NCI-H69 (cell line): Measurements from ENCODE around the gene DNAAF6.
A peak's percentile ranks its signal among the peaks of the same experiment; 100 is the strongest.
"Not testable (repeated sequence)": the region's sequence is repeated elsewhere in the genome, so short reads cannot be mapped to it uniquely, and the experiment has no call there.

Experiments used
- DNase-seq: peaks from one replicate; lab custom pipeline; 2025; lab: John Stamatoyannopoulos, UW

Gene DNAAF6

GRCh38 chrX:107205770-107206696 lies at the start of gene DNAAF6, which contains the start of gene NUP62CL:
Gene DNAAF6 (plus strand): TSS chrX:107206611. CDS start chrX:107212876, 6,265 bp downstream.
Gene NUP62CL (minus strand): TSS chrX:107206433. CDS start chrX:107175146, 31,287 bp downstream.
- peak; percentile 94 for DNase-seq

- DNase-seq: not testable (repeated sequence)
Measured at GRCh38 chrX:107157618-107158017, 48.8 kb upstream of the DNAAF6 start.

GRCh38 chrX:107167163-107167921 lies 39.1 kb upstream of the DNAAF6 start:
- DNase-seq: no peak

GRCh38 chrX:107168257-107168656 lies 38.2 kb upstream of the DNAAF6 start:
- DNase-seq: no peak

GRCh38 chrX:107168712-107169111 lies 37.7 kb upstream of the DNAAF6 start:
- peak; percentile 26 for DNase-seq

- DNase-seq: no peak
Measured at GRCh38 chrX:107171369-107172102, 34.9 kb upstream of the DNAAF6 start.

- DNase-seq: no peak
Measured at GRCh38 chrX:107197319-107197718, 9.1 kb upstream of the DNAAF6 start.

GRCh38 chrX:107198074-107198473 lies 8.3 kb upstream of the DNAAF6 start:
- not testable (repeated sequence) for DNase-seq

GRCh38 chrX:107199491-107199890 lies 6.9 kb upstream of the DNAAF6 start:
- no peak for DNase-seq

GRCh38 chrX:107204068-107204605 lies 2.3 kb upstream of the DNAAF6 start:
- DNase-seq: peak; percentile 71

GRCh38 chrX:107206697-107207065 lies 270 bp downstream of the DNAAF6 start:
- DNase-seq: no peak

GRCh38 chrX:107207089-107207488 lies 678 bp downstream of the DNAAF6 start:
- DNase-seq: no peak

GRCh38 chrX:107207943-107208342 lies 1.5 kb downstream of the DNAAF6 start:
- DNase-seq: no peak

- DNase-seq: no peak
Measured at GRCh38 chrX:107213477-107213876, 7.1 kb downstream of the DNAAF6 start.

GRCh38 chrX:107226757-107227156 lies 20.3 kb downstream of the DNAAF6 start:
- peak; percentile 41 for DNase-seq

- DNase-seq: no peak
Measured at GRCh38 chrX:107227780-107228485, 21.5 kb downstream of the DNAAF6 start.

- DNase-seq: no peak
Measured at GRCh38 chrX:107228486-107228819, 22.0 kb downstream of the DNAAF6 start.

GRCh38 chrX:107272431-107272921 lies 66.1 kb downstream of the DNAAF6 start:
- no peak for DNase-seq

- peak; percentile 69 for DNase-seq
Measured at GRCh38 chrX:107273795-107274194, 67.4 kb downstream of the DNAAF6 start.

GRCh38 chrX:107288676-107289075 lies 82.3 kb downstream of the DNAAF6 start:
- peak; percentile 4 for DNase-seq

GRCh38 chrX:107290019-107290418 lies 83.6 kb downstream of the DNAAF6 start:
- peak; percentile 5 for DNase-seq
